ENCODE data around the gene EHD1.

DNA sequence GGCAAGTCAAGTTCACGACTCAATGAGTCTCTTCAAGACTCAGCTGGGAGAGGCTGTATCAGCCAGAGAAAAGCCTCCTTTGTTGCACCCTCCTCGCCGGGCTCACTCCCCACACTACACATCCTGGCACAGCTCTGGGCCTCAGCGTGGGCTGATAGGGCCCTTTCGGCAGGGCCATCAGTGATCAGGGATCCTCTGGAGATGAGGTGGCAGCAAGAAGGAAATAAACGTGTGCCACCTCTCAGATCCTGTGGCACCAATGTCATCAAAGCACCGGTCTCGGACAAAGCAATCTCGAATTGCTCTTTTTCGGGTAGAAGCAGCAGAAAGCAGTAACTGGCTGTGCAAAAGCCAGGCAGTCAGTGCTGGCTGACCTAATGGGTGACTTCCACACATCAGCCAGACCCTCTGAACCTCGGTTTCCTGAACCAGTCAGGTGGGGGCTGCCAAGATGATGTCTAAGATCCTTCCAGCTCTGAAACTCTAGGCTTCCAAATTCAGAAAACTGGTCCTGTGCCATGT is 2.1 kb downstream of the EHD1 start:
- TF ChIP-seq, protein P1, sequence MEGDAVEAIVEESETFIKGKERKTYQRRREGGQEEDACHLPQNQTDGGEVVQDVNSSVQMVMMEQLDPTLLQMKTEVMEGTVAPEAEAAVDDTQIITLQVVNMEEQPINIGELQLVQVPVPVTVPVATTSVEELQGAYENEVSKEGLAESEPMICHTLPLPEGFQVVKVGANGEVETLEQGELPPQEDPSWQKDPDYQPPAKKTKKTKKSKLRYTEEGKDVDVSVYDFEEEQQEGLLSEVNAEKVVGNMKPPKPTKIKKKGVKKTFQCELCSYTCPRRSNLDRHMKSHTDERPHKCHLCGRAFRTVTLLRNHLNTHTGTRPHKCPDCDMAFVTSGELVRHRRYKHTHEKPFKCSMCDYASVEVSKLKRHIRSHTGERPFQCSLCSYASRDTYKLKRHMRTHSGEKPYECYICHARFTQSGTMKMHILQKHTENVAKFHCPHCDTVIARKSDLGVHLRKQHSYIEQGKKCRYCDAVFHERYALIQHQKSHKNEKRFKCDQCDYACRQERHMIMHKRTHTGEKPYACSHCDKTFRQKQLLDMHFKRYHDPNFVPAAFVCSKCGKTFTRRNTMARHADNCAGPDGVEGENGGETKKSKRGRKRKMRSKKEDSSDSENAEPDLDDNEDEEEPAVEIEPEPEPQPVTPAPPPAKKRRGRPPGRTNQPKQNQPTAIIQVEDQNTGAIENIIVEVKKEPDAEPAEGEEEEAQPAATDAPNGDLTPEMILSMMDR (IDR thresholded peaks at IDR 0.05): no peak
- no peak for TF ChIP-seq POLR2A (IDR thresholded peaks at IDR 0.05)
- no peak for TF ChIP-seq EP300 (IDR thresholded peaks at IDR 0.05)
